Parathyroid adenoma (tissue), 2 donors: Measurements from ENCODE around the gene SH2D3A.

Experiments
- H2AFZ ChIP-seq: fragments of 300-600 bp; sonication (generic); one replicate; pipeline ENCODE4 v1.7.0; 2017; ENCODE audit warnings: antibody characterized with exemption, mild to moderate bottlenecking
- H3K27ac ChIP-seq: fragments of 300-600 bp; sonication (generic); one replicate; pipeline ENCODE4 v1.7.0; 2017
- H3K27me3 ChIP-seq: fragments of 300-600 bp; sonication (generic); one replicate; pipeline ENCODE4 v1.7.0; 2017; ENCODE audit warnings: low read length; ENCODE audit not compliant: control insufficient read depth, insufficient read depth
- H3K36me3 ChIP-seq: fragments of 300-600 bp; sonication (generic); one replicate; pipeline ENCODE4 v1.7.0; 2017; ENCODE audit warnings: low read length; ENCODE audit not compliant: control insufficient read depth, insufficient read depth
- H3K4me1 ChIP-seq: fragments of 300-600 bp; sonication (generic); one replicate; pipeline ENCODE4 v1.7.0; 2017; ENCODE audit warnings: control low read depth
- H3K4me2 ChIP-seq: fragments of 300-600 bp; sonication (generic); one replicate; pipeline ENCODE4 v1.7.0; 2017; ENCODE audit warnings: low read length
- H3K4me3 ChIP-seq: fragments of 300-600 bp; sonication (generic); one replicate; pipeline ENCODE4 v1.7.0; 2017; ENCODE audit warnings: low read depth, low read length
- H3K79me2 ChIP-seq: fragments of 300-600 bp; sonication (generic); one replicate; pipeline ENCODE4 v1.7.0; 2017; ENCODE audit warnings: control low read depth
- H3K9ac ChIP-seq: fragments of 300-600 bp; sonication (generic); one replicate; pipeline ENCODE4 v1.7.0; 2017; ENCODE audit warnings: mild to moderate bottlenecking
- H3K9me3 ChIP-seq: fragments of 300-600 bp; sonication (generic); one replicate; pipeline ENCODE4 v1.7.0; 2017; ENCODE audit warnings: low read length; ENCODE audit not compliant: control insufficient read depth
- CTCF ChIP-seq: fragments of 300-600 bp; sonication (generic); IDR thresholded peaks from one replicate; pipeline ENCODE4 v1.7.0; 2017; ENCODE audit warnings: antibody characterized with exemption, mild to moderate bottlenecking
- donor health status: primary hyperparathyroidism.

Gene SH2D3A

GRCh38 chr19:6723738-6724137 is 43.5 kb downstream of the SH2D3A start:
- Histone ChIP-seq H3K27ac (no peak overlapping the region), H3K9ac (no peak overlapping the region), H3K4me1 (no peaks in the 10 kb centered on the region), H3K27me3 (no peaks in the 10 kb centered on the region), H3K9me3 (no peaks in the 10 kb centered on the region), H3K4me2 (no peak overlapping the region), H3K4me3 (no peak overlapping the region), H2AFZ (no peak overlapping the region), H3K36me3 (no peaks in the 10 kb centered on the region), H3K79me2 (no peaks in the 10 kb centered on the region)
- no peak for TF ChIP-seq CTCF

- Histone ChIP-seq H3K27me3 (no peaks in the 10 kb centered on the region), H3K36me3 (no peaks in the 10 kb centered on the region), H3K4me3 (no peak overlapping the region), H3K9ac (no peak overlapping the region), H3K9me3 (no peaks in the 10 kb centered on the region), H3K79me2 (no peaks in the 10 kb centered on the region), H3K4me2 (no peak overlapping the region), H3K4me1 (no peaks in the 10 kb centered on the region), H3K27ac (no peak overlapping the region), H2AFZ (peak overlapping the region; percentile 41)
- TF ChIP-seq CTCF = no peak
Measured at GRCh38 chr19:6723108-6723618, 44.1 kb downstream of the SH2D3A start.

GRCh38 chr19:6721773-6722172 is 45.5 kb downstream of the SH2D3A start:
- Histone ChIP-seq H3K4me3 (no peak overlapping the region), H3K4me1 (no peaks in the 10 kb centered on the region), H3K79me2 (no peaks in the 10 kb centered on the region), H3K27me3 (no peaks in the 10 kb centered on the region), H2AFZ (no peak overlapping the region), H3K9me3 (no peaks in the 10 kb centered on the region), H3K27ac (no peak overlapping the region), H3K9ac (no peak overlapping the region), H3K36me3 (no peaks in the 10 kb centered on the region), H3K4me2 (no peak overlapping the region)
- TF ChIP-seq CTCF = no peak

- H3K9ac ChIP-seq = no peak overlapping the region
- TF ChIP-seq CTCF = no peak
- no peaks in the 10 kb centered on the region for H3K4me1 ChIP-seq
- no peaks in the 10 kb centered on the region for H3K27me3 ChIP-seq
- H3K79me2 ChIP-seq = no peaks in the 10 kb centered on the region
- H3K9me3 ChIP-seq = no peaks in the 10 kb centered on the region
- H3K4me2 ChIP-seq = no peak overlapping the region
- no peaks in the 10 kb centered on the region for H3K36me3 ChIP-seq
- H3K27ac ChIP-seq = no peak overlapping the region
- no peak overlapping the region for H3K4me3 ChIP-seq
- no peak overlapping the region for H2AFZ ChIP-seq
Measured at GRCh38 chr19:6721138-6721474, 46.1 kb downstream of the SH2D3A start.

GRCh38 chr19:6720369-6721137 is 46.7 kb downstream of the SH2D3A start, which contains the start of gene C3:
TSS of gene C3 (minus strand) at chr19:6720650. CDS start at chr19:6720589, 61 bp downstream.
- H2AFZ ChIP-seq = no peak within 1 kb of the TSS
- no peaks in the 10 kb centered on the region for H3K9me3 ChIP-seq
- H3K4me1 ChIP-seq = no peaks in the 10 kb centered on the region
- no peak within 1 kb of the TSS for H3K4me2 ChIP-seq
- no peak within 1 kb of the TSS for H3K9ac ChIP-seq
- no peak for TF ChIP-seq CTCF
- H3K27me3 ChIP-seq = no peaks in the 10 kb centered on the region
- H3K36me3 ChIP-seq = no peaks in the 10 kb centered on the region
- H3K79me2 ChIP-seq = no peaks in the 10 kb centered on the region
- H3K27ac ChIP-seq = no peak within 1 kb of the TSS
- no peak within 1 kb of the TSS for H3K4me3 ChIP-seq
